GM19455 (cell line): Measurements from ENCODE around the gene TAF8.

ENCODE experiments used
- ATAC-seq: cut with Tn5 transposase; IDR thresholded peaks from one replicate; pipeline ENCODE4 v1.9.1; 2021; ENCODE audit not compliant: unreplicated experiment

The TAF8 gene

DNA sequence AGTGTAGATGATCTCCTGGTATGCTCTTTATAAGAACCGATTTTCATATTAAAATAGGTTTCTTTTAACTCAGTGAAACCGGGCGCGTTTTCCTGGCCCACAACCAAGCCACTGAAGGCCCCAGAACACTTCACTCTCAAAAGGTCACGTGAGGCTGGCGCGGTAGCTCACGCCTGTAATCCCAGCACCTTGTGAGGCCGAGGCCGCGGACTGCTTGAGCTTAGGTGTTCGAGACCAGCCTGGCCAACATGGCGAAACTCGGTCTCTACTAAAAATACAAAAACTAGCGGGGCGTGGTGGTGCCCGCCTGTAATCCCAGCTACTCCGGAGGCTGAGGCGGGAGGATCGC, 402 bp upstream of the TAF8 start:
- no peak for ATAC-seq

DNA sequence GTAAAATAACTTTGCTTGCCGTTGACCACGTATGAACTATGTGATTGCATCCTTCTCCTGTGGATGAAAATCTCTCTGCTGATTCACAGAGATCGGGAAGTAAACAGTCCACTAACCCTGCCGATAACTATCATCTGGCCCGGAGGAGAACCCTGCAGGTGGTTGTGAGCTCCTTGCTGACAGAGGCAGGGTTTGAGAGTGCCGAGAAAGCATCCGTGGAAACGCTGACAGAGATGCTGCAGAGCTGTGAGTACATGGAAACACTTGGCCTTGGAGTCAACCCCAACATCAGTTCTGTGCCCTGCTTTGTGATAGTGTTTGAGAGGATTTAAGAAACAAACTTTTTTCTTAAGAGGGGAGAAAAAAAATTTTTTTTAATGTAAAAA, 937 bp downstream of the TAF8 start:
- ATAC-seq, result no peak

DNA sequence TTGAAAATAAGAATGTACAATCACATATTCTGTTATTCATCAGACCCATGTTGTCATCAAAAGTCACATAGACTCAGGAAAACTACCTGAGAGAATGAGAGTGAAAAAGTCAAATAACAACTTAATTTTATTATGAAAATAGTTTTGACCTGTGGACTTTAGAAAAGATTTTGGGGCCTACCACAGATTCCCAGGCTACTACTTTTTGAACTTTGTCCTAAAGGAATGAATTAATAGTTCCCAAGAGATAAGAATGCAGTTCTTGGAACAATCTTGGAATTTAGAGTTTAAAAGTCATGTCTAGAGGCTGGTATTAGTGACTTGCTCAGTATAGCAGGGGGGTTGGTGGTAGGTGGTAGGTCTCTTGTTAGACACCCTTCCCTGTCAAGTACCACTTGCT, 3.3 kb downstream of the TAF8 start:
- no peak for ATAC-seq

DNA sequence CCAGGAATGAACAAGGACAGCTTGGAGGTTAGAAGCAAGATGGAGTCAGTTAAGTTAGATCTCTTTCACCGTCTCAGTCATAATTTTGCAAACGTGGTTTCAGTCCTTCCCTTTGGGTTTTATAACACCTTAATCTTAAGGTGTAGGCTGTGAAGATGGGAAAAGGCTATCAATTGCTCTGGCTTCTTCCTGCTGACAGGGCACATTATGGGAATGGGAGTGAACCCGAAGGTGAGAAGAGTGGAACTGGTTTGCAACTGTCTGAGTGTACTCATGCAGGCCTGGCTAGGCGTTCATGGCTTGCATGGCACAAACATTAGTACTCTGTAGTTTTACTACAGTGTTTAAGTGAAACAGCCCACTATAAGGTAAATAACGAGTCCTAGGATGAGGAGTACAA, 9.4 kb downstream of the TAF8 start:
- ATAC-seq, result no peak

DNA sequence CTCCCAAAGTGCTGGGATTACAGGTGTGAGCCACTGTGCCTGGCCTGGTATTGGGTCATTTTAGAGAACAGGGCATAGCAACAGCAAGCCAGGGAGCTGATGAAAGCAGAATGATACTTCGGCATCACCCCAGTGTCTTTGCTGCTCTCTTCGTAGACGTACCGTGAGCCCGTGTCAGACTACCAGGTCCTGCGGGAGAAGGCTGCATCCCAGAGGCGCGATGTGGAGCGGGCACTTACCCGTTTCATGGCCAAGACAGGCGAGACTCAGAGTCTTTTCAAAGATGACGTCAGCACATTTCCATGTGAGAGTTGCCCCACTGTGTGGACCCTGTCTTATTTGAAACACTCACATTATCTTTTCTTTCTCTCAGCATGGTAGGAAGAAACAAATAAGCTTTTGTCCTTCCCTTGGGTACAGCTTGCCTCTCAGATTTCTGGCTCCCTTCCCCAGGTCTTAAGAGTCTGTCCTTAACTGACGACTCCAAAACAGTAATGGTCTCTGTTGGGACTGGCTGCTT, 15.9 kb downstream of the TAF8 start:
- no peak for ATAC-seq

DNA sequence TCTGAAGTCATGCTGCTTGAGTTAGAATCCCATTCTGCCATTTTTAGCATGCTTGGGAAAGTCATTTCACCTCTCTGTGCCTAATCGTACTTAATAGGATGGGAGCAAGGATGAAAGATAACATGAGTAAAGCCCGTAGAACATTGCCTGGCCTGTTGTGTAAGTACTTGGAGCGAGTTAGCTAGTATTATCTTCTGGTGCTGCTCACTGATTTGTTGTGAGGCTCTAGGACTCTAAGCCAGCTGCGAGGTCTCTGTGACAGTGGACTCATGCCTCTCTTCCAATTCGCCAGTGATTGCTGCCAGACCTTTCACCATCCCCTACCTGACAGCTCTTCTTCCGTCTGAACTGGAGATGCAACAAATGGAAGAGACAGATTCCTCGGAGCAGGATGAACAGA, 17.8 kb downstream of the TAF8 start:
- ATAC-seq, result no peak

DNA sequence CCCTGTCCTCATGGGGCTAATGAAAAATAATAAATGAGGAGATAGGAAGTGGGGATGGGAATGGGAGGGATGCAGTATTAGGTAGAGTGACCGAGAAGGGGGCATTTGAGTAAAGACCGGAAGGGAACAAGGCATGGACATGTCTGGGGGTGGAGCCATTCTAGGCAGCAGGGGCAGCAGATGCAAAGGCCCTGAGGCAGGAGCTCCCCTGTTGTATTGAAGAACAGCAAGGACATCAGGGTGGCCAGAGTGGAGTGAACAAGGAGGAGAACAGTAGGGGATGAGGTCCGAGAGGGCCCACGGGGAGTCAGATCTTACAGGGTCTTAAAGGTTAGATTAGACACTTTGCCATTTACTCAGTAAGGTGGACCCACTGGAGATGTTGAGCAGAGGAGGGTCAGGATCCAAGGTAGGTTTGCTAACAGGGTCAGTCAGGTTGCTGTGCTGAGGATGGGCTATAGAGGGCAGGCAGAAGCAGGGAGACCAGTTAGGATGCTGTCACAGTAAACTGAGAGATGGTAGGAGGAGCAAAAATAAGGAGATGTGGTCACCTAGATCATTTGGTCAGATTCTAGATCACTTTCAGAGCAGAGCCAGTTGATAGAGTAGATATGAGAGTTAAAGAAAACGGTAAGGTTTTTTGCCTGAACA, 18.7 kb downstream of the TAF8 start:
- ATAC-seq, result no peak

DNA sequence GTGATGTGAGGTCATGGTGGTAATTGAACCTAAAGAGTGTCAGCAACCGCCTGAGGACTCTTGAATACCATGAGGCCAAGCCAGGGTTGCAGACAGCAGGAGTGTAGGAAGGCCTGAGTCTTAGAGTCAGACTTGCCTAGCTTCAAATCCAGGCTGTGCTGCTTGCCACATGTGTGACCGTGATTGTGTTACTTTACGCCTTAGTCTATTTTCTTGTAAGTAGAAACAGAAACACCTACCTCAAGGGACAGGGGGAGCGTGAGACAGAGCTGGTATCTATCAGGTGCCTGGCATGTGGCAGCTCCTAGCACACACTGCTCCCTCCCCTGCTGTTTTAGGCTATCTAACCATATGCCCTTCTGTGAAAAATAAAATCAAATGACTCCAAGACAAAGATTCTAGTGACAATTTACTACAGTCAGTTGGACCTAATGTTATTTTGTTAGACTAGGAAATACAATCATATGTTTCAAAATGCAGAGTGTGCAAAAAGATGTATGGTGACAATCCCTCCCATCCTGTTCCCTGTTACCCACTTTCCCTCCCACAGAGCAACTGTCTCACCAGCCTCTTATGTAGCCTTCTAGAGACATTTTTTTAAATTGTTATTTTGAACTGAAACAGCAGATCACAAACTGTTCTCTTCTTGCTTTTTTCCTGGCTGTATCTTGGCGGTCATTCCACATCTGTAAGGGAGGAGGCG, 21.7 kb downstream of the TAF8 start:
- ATAC-seq, result no peak

DNA sequence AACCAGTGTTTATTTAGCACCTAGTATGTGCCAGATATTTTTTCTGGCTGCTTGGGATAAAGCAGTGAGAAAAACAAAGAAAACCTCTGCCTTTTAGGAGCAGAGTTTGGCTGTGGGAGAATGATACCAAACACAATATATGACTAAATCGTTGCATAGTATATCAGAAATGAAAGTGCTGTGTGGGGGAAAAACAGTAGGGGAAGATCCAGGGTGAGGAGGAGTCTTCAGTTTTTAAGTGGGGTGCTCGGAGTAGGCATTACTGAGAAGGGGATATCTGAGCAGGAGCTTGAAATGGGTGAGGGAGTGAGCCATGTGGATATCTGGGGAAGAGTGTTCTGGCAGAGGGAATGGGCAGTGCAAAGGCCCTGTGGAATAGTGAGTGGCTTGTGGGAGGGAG, 23.0 kb downstream of the TAF8 start:
- ATAC-seq, result no peak

DNA sequence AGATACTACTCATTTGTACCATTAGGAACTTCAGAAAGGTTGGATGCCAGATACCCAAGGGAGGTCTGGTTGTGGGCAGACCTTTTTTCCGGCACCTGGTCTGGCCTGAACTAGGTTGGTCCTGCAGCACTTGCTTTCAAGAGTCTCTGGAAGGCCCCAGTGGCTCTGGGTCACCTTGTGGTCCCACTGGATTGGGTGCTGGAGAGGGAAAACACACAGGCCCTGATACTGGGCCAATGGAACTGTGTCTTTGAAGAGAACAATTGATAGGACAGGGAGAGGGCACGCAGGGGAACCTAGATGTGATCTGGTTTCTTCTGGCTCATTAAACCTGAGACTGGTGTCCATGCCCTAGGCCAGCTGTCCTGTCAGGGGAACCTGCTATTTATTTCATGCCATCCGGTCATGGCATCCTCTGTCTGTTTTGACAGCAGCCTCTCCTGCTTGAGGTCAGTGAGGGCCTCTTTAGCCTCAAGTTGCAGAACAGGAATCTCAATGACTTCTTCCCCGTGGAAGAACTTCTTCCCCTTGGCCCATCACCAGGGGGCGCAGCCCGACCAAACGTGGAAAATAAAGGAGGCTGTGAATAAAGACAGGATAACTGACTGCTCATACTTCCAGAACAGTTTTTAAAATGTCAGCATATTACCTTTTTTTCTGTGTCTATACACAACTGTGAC, 25.0 kb downstream of the TAF8 start:
- ATAC-seq, result no peak

DNA sequence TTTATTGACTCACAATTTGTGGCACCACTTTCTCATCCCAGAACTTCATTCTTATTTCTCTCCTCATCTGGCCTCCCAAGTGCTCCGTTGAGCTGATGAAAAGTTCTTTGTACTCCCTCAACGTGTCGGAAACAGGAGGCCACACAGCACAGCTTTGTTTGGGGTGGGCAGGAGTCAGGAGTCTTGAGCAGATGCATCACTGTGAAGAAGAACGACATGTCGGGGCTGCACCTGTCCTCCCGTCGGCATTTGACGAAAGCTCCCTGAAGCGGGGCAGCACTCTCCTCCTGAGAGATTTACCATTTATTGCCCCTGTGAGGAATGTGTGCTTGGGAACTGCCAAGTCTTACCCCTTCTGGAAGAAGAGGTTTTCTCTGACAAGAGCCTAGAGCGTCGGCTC, 28.1 kb downstream of the TAF8 start:
- ATAC-seq, result no peak

DNA sequence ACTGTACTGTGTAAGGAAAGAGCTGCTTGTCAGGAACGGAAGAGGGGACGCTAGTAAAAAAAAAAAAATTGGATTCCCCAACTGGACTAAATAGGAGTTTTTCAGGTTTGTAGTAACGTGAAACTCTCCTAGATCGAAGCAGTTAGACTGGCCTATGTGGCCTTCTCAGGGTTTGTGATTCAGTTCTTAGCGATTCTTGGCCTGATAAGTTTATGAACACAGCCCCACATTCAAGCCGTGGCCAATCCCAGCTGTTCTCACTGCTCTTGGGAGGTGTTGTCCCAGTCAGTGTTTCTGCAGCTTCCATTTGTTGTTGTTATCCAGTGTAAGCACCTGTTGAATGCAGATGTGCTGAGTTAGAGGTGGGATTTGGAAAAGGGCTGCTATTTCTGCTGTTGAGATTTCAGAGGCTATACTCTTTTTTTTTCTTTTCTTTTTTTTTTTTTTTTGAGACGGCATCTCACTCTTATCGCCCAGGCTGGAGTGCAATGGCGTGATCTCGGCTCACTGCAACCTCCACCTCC, 29.7 kb downstream of the TAF8 start:
- no peak for ATAC-seq

DNA sequence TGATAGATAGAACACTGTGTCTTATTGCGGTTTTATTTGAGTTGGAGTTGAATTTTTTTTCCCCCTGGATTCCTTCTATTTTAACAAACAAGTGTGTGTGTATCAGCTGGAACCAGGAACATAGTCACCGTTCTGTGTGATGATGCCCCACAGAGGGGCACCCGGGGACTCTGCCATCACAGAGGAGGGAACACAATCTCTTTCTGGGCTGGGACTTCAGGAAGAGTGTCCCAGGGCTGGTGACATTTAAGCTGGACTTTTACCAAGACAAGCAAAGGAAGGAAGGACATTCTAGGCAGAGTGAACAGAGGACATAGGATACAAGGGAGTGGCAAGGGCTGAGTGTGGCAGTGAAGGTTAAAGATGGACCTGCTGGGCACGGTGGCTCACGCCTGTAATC, 33.2 kb downstream of the TAF8 start:
- ATAC-seq, result no peak

DNA sequence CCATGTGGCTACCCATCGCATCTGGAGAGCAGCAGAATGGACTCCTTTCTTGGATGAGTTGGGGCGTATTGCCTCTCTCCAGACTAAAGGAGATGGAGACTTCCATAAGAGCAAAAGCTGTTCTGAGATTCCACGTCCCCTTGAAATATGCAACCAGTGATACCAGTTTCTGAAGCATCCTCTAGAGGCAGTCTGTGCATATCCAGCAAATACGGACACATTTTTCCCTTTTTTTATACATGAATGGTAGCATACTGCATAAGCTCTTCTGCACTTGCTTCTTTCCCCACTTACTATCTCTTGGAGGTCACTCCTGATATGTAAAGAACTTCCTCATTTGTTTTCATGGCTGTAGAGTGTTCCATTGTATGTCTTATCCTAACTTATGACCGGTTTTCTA, 34.6 kb downstream of the TAF8 start:
- ATAC-seq, result no peak

DNA sequence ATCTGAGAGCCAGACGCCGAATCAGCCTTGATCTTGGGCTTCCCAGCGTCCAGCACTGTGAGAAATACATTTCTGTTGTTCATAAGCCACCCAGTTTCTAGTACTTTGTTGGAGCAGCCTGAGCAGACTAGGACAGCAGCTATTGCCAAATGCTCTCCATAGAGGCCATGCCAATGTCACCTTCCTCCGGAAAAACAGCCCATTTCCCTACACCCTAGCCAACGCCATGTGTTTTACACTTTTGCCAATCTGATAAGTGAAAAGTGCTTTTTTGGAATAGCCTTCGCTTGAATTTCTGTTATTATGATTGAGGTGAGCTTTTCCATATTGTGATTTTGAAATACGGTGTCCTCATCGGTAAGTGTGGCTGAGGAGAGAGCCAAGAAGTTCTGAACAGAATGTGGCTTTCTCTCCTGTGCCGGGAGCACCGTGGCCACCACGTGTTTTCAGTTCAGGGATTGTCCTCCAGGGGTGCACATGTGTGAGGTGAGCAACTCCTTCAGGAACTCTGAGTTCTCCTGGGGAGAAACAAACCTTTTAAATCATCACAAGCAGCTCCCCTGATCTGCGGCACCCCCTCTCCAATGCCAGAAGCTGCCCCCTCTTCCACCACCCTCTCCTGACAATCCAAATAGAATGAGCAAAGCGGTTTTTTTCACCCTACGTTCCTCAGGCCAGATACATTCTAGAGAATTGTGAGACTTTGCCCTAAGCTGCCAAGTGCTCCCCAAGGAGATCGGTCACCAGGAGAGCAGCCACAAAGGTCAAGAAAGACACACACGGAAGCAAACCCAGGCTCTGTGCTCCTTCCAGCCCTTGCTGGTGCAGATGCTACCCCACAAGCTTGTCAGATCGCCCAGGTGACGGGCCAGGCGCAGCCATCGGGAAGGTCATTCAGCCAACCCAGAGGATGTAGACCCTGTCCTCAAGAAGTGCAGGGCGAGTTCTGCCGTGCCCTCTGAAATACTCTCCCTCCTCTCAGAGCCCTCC, 36.0 kb downstream of the TAF8 start:
- no peak for ATAC-seq

DNA sequence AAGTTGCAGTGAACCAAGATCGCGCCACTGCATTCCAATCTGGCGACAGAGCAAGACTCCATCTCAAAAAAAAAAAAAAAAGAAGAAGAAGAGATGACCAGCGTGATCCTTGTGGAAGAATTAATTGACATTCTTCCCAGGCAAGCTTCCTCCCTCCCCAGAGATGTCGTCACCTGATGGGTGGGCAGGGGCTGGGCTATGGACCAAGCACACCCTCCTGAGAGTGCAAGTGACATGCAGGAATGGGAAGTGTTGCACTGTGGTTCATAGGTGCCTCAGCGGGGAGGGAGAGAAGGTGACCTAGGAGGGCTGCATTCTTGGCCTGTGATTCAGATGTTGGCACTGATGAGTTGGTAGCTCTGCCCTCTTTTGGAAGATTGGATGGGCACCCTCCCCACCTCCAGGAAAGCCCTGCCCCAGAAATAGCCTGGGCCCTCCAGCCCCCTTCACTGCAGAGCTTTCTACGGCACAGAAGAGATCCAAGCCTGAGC, 37.8 kb downstream of the TAF8 start:
- ATAC-seq, result no peak

DNA sequence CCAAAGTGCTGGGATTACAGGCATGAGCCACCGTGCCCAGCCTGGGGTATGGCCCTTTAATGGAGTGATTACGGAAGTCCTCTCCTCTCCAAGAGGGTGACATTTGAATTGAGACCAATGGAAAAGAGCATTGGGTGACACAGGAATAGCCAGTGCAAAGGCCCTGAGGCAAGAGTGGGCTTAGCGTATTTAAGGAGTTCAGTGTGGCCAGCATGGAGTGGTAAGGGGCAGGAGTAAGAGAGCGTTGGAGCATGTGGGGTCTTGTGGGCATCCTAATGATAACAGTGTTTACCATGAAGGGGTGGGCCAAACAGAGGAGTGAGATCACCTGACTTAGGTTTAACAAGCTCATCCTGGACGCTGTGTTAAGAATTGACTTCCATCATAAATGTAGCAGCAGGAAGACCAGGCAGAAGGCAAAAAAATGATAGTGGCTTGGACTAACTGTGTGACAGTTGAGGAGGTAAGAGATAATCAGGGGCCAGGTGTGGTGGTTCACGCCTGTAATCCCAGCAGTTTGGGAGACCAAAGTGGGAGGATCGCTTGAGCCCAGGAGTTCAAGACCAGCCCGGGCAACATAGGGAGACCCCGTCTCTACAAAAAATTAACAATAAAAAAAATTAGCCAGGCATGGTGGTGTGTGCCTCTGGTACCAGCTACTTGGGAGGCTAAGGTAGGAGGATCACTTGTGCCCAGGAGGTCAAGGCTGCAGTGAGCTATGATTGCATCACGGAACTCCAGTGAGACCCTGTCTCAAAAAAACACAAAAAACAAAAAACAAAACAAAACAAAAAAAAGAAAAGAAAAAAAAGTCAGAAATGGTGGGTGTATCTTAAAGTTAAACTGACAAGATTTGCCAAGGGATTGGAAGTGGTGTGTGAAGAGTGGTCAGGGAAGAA, 40.7 kb downstream of the TAF8 start:
- ATAC-seq, result no peak

DNA sequence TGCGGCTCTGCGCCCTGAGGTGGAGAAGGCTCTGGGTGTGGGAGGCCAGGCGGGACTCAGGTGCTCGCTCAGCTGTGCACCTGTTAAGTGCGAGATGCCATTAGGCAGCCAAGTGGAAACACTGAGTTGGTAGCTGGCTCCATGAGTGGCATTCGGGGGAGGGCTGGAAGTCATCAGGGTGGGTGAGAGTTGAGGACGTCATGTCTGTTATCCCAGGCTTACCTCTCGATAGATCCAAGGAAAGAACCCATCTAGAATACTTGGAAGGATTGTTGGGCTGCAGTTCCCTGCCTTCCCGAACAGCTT, 41.3 kb downstream of the TAF8 start:
- ATAC-seq, result no peak

DNA sequence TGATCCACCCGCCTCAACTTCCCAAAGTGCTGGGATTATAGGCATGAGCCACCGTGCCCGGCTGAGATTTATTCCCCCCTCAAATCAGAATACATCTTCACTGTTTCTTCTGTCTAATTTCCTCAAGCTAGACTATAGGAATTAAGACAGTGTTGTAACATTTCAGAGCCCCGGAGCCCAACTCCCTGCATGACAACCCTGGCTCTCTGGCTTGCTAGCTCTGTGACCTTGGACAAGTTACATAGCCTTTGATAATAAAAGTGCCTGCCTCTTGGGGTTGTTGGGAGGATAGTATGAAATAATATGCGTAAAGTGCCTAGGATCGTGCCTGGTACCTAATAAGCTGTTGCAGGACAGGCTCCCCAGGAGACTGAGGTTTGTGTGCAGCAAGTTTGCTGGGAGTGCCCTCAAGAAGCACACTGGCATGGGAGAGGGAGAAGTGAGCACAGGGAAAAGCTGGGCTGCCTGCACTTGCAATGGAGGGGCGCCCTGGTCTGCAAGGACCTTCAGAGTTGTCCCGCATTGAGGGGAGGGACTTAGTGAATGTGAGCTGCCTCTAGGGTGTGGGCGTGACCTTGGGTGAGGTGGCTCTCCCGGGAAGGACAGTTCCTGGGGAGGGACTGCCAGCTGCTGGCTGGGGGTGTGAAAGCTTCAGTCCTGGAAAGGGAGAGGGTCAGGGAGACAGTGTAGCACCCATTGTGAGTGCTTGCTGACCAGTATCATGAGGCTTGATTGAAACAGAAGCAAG, 43.4 kb downstream of the TAF8 start:
- ATAC-seq, result no peak
